GM23248 (cell line): ENCODE measurements around the gene SLC2A9.

Experiments
- EZH2 ChIP-seq: fragments of 200-600 bp; sonication (generic); IDR thresholded peaks from 2 replicates; pipeline ENCODE4 v1.6.1; 2018; ENCODE audit warnings: antibody characterized with exemption, mild to moderate bottlenecking; ENCODE audit not compliant: insufficient read depth, poor library complexity, severe bottlenecking
- EZH2phosphoT487 ChIP-seq: fragments of 200-600 bp; sonication (generic); IDR thresholded peaks from 2 replicates; pipeline ENCODE4 v1.6.1; 2018; ENCODE audit warnings: antibody characterized with exemption, moderate library complexity, mild to moderate bottlenecking, low read depth; ENCODE audit not compliant: insufficient read depth

DNA sequence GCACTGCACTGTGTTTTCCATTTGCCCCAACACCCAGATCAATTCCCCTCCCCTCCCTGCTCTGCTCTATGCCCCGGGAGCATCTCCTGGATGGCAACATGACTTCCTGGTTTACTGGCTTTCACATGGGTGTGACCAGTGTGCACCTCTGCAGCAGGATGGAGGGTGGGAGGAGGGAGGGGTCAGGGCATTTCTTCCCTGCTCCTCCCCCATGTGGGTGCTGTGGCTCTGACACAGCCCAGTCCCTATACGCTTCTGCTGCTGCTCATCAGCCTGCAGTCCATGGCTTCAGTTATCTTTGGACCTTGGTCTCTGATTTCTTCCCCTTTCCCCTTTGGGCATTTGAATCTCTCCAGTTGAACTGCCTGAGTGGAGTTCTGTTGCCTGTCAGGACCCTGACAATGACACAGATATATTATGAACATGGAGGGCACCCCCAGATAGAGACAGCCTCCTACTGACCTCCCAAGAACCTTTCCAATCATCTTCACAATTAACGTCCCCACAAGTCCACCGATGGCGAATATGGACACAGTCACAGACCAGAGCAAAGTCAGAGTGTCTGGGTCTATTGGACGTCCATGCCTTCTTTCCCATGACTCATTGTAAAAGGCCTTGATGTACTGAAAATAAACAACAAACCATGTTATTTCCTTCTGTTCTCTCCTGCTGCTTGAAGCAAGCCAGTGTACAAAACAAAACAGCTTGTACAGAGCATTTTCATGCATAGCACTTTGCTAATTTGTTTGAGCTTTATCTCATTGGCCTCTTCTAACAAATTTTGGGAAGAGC, 24.8 kb downstream of the SLC2A9 start:
- TF ChIP-seq EZH2 = no peak
- TF ChIP-seq EZH2phosphoT487 = no peak
